Measurements from ENCODE around the gene ERC2.

ERC2 gene

DNA sequence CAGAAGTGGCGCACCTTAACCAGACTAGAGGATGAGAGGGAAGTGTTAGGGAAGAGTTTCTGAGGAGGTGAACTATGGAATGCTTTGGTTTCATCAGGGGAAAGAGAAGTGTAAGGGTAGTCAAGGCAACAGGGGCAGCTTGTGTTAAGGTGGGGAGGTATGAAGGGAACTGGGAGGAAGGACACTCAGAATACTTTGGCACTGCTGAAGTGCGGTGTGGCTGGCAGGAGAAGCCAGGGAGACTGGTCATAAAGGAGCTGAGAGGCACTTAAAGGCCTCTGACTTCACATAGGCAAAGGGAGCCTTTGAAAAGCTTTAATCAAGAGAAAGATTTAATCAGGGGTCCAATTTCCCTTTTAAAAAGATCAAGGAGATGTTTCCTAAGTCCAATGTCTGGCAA lies 129.0 kb downstream of the ERC2 start:
- peaks cover 6% of the 10 kb centered on the region for H3K27me3 Mint-ChIP-seq

DNA sequence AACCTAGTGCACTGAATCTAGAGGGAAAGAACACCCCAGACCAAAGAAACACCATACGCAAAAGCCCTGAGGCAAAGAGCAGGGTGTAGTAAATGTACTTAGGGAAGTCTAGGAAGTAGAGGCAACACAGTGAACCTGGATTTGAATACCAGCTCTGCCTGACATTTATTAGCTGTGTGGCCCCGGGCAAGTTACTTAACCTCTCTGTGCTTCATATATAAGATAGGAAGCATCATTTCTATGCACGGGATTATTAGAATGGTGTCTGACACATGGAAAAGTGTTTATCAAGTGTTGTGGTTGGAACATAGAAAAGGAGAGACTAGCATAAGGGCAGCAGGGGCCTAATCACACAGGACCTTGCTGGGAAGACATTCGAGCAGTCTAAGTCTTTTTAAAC lies 132.2 kb downstream of the ERC2 start:
- ATAC-seq (ENCODE audit: low read depth): no peak
- no peak overlapping the region for H3K4me3 Mint-ChIP-seq
- no peaks in the 10 kb centered on the region for H3K9me3 Mint-ChIP-seq
- no peaks in the 10 kb centered on the region for H3K36me3 Mint-ChIP-seq
- peaks cover 7% of the 10 kb centered on the region for H3K27me3 Mint-ChIP-seq
- H3K4me1 Mint-ChIP-seq: no peaks in the 10 kb centered on the region
- no peak for DNase-seq (ENCODE audit: low spot score in 2 of 2)
- no peak overlapping the region for H3K27ac Mint-ChIP-seq

More for the DNA sequence above, 129.0 kb downstream of the ERC2 start:
- no peak overlapping the region for H3K4me3 Mint-ChIP-seq
- H3K36me3 Mint-ChIP-seq: no peaks in the 10 kb centered on the region
- ATAC-seq (ENCODE audit: low read depth) (no peak), DNase-seq (ENCODE audit: low spot score in 2 of 2) (no peak)
- no peak overlapping the region for H3K27ac Mint-ChIP-seq
- H3K4me1 Mint-ChIP-seq: no peaks in the 10 kb centered on the region
- H3K9me3 Mint-ChIP-seq: no peaks in the 10 kb centered on the region

DNA sequence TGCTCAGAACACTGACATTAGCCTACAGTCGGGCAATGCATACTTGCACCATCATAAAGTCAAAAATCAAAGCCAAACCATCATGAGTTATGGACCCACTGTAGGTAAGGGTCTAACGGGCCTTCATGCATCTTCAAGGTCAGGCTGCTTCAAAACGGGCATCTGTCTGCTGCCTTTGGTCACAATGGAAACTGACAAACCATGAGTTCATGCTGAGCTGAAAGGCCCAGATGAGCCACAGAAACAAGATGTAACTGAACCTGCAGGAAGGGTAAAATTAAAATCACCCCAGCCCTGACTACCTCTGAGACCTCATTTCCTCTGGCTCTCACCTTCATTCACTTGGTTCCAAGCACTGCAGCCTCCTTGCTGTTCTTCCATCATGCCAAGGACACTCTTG lies 143.8 kb downstream of the ERC2 start:
- DNase-seq (ENCODE audit: low spot score in 2 of 2) (no peak), ATAC-seq (ENCODE audit: low read depth) (no peak)
- peaks cover 8% of the 10 kb centered on the region for H3K4me1 Mint-ChIP-seq
- H3K9me3 Mint-ChIP-seq: no peaks in the 10 kb centered on the region
- no peak overlapping the region for H3K27ac Mint-ChIP-seq
- H3K36me3 Mint-ChIP-seq: no peaks in the 10 kb centered on the region
- H3K27me3 Mint-ChIP-seq: peaks cover 5% of the 10 kb centered on the region
- H3K4me3 Mint-ChIP-seq: no peak overlapping the region

DNA sequence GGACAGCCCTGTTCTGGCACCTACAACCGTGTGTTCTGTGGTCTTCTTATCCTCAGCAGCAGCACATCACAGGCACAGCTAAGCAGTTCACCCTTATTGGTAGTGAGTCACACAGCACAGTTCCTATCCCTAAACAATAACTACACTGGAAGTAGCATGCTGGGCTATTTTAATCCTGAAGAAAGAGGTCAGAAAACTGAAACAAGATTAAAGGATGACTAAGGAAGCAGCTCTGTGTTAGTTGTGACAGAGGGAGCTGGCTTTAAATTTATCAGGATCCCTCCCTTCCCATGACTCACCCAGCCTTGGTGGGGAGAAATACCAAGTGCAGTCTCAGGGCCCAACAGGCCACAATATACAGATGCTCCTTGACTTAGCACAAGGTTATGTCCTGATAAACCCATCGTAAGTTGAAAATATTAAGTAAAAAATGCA lies 144.3 kb downstream of the ERC2 start:
- Mint-ChIP-seq H3K9me3 (no peaks in the 10 kb centered on the region), H3K4me3 (no peak overlapping the region), H3K27me3 (peaks cover 5% of the 10 kb centered on the region), H3K27ac (no peak overlapping the region), H3K4me1 (peaks cover 8% of the 10 kb centered on the region), H3K36me3 (no peaks in the 10 kb centered on the region)
- ATAC-seq (ENCODE audit: low read depth) (no peak), DNase-seq (ENCODE audit: low spot score in 2 of 2) (no peak)

DNA sequence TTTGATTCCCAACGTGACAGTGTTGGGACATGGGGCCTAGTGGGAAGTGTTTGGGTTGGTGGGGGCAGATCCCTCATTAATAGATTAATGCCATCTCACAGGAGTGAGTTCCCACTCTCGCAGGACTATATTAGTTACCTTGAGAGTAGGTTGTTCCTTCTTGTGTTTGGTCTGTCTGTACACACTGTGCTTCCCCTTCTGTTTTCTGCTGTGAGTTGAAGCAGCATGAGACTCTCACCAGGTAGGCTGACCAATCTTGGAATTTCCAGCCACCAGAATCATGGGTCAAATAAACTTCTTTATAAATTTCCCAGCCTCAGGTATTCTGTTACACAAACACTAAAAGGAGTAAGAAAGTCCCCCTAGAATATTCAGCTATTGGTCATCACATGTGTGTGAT lies 145.4 kb downstream of the ERC2 start:
- no peak for DNase-seq (ENCODE audit: low spot score in 2 of 2)

DNA sequence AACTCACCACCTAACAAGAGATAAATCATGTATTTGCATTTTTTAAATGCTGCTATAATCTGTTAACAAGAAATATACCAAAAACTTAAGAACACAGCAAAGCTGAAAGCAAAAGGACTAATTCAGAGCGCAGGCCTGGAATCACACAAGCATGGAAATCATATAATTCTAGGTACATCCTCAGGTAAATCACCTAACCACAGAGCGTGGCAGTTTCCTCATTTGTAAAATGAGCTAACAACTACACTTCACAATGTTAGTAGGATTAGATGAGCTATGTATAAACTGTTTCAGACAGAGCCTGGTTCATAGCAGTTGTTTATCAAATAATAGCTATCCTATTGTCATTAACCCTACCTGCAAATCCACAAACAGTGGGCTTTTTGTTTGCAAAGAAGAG lies 146.4 kb downstream of the ERC2 start:
- Mint-ChIP-seq H3K4me1 (peaks cover 8% of the 10 kb centered on the region), H3K27me3 (peaks cover 6% of the 10 kb centered on the region), H3K36me3 (no peaks in the 10 kb centered on the region), H3K9me3 (no peaks in the 10 kb centered on the region), H3K27ac (no peak overlapping the region), H3K4me3 (no peak overlapping the region)
- ATAC-seq (ENCODE audit: low read depth): peak; percentile 81
- no peak for DNase-seq (ENCODE audit: low spot score in 2 of 2)

More for the DNA sequence above, 145.4 kb downstream of the ERC2 start:
- Mint-ChIP-seq H3K4me3 (no peak overlapping the region), H3K36me3 (no peaks in the 10 kb centered on the region), H3K4me1 (peaks cover 8% of the 10 kb centered on the region), H3K27me3 (peaks cover 5% of the 10 kb centered on the region), H3K9me3 (no peaks in the 10 kb centered on the region), H3K27ac (no peak overlapping the region)
- no peak for ATAC-seq (ENCODE audit: low read depth)

DNA sequence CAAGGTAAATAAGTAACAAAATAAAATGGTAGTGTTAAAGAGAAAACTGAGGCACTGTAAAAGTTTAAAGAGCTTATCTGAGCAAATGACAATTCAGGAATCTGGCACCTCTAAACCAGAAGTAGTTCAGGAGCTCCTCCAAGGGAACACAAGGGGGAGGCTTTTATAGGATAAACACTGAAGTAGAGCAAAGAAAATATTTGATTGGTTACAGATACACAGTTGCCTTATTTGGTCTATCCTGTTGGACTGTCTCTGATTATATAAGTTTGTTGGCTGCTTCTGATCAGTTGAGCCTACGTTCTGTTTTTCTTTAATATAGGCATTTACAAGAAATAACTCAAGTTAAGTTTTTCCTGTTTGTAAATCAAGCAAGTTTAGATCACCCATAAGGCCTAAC lies 146.9 kb downstream of the ERC2 start:
- Mint-ChIP-seq H3K4me1 (peaks cover 8% of the 10 kb centered on the region), H3K36me3 (no peaks in the 10 kb centered on the region), H3K4me3 (no peak overlapping the region), H3K9me3 (no peaks in the 10 kb centered on the region), H3K27me3 (peaks cover 6% of the 10 kb centered on the region), H3K27ac (no peak overlapping the region)
- ATAC-seq (ENCODE audit: low read depth) (no peak), DNase-seq (ENCODE audit: low spot score in 2 of 2) (no peak)

DNA sequence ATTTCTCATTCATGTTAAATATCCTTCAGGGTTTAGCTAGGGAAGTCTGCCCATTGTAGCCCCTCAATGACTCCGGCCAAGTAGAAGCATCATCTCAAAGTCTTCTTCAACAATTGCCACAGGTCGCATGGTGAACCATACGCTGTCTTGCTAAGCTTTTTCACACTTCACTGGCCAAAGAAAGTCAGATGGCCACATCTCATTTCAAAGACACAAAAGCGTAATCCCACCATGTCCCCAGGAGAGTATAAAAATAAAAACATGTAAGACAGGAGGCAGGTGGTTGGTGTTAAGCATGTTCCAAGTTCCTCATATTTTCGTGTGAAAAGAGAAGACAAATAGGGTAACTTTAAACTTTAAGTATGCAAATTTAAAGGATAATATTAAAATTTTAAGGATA lies 147.4 kb downstream of the ERC2 start:
- peaks cover 8% of the 10 kb centered on the region for H3K4me1 Mint-ChIP-seq
- H3K27ac Mint-ChIP-seq: no peak overlapping the region
- no peaks in the 10 kb centered on the region for H3K36me3 Mint-ChIP-seq
- DNase-seq (ENCODE audit: low spot score in 2 of 2) (no peak), ATAC-seq (ENCODE audit: low read depth) (no peak)
- H3K9me3 Mint-ChIP-seq: no peaks in the 10 kb centered on the region
- no peak overlapping the region for H3K4me3 Mint-ChIP-seq
- H3K27me3 Mint-ChIP-seq: peaks cover 6% of the 10 kb centered on the region

DNA sequence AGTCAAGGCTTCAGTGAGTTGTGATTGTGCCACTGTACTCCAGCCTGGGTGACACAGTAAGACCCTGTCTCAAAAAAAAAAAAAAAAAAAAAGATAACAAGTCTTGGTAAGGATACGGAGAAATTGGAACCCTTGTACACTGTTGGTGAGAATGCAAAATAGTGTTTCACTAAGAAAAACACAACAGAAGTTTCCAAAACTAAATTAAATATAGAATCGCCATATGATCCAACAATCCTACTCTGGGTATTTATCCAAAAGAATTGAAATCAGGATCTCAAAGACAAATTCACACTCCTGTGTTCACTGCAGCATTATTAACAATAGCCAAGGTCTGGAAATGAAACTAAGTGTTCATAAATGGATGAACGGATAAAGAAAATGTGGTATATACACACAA lies 149.4 kb downstream of the ERC2 start:
- no peak overlapping the region for H3K27ac Mint-ChIP-seq
- peaks cover 3% of the 10 kb centered on the region for H3K27me3 Mint-ChIP-seq
- H3K4me1 Mint-ChIP-seq: peaks cover 8% of the 10 kb centered on the region
- H3K36me3 Mint-ChIP-seq: no peaks in the 10 kb centered on the region
- DNase-seq (ENCODE audit: low spot score in 2 of 2) (no peak), ATAC-seq (ENCODE audit: low read depth) (no peak)
- H3K4me3 Mint-ChIP-seq: no peak overlapping the region
- no peaks in the 10 kb centered on the region for H3K9me3 Mint-ChIP-seq

DNA sequence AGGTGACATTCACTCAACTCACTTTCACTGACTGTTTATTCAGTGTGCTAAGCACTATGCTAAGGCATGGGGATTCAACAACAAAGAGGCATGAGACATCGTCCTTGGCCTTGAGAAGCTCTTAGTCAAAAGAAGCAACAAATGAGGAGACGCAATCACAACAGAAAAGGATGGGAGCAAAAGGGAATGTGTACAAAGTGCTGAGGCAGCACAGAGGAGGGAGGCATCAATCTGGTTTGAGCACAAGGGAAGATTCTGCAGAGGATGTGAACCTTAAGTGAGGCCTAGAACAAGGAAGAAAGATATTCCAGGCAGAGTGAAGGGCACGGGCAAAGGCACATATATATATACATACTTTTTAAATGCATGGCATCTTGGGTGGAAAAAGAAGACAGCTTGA lies 151.3 kb downstream of the ERC2 start:
- no peak overlapping the region for H3K4me3 Mint-ChIP-seq
- H3K36me3 Mint-ChIP-seq: no peaks in the 10 kb centered on the region
- H3K9me3 Mint-ChIP-seq: no peaks in the 10 kb centered on the region
- H3K27me3 Mint-ChIP-seq: peaks cover 3% of the 10 kb centered on the region
- no peak overlapping the region for H3K27ac Mint-ChIP-seq
- DNase-seq (ENCODE audit: low spot score in 2 of 2) (no peak), ATAC-seq (ENCODE audit: low read depth) (no peak)
- H3K4me1 Mint-ChIP-seq: peaks cover 5% of the 10 kb centered on the region

DNA sequence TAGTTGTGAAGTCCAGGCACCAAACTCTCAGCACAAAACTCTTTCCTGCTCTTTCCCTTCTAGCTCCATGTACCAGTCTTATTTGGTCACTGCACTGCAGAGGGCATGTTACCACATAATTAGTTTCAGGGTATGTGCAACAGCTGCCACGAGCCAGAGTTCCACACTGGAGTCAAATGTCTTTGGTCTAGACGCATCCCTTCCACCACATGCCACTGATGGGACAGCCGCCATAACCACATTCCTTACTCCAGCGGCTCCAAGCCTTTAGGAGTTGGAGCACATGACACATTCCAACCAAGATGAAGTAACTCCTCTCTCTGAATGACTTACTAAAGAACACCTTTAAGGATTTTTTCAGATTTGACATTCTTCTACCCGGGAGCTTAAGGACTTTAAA lies 153.4 kb downstream of the ERC2 start:
- Mint-ChIP-seq H3K4me1 (no peaks in the 10 kb centered on the region), H3K27ac (no peak overlapping the region), H3K27me3 (peaks cover 3% of the 10 kb centered on the region), H3K4me3 (no peak overlapping the region), H3K36me3 (no peaks in the 10 kb centered on the region), H3K9me3 (no peaks in the 10 kb centered on the region)
- ATAC-seq (ENCODE audit: low read depth): no peak
- no peak for DNase-seq (ENCODE audit: low spot score in 2 of 2)

DNA sequence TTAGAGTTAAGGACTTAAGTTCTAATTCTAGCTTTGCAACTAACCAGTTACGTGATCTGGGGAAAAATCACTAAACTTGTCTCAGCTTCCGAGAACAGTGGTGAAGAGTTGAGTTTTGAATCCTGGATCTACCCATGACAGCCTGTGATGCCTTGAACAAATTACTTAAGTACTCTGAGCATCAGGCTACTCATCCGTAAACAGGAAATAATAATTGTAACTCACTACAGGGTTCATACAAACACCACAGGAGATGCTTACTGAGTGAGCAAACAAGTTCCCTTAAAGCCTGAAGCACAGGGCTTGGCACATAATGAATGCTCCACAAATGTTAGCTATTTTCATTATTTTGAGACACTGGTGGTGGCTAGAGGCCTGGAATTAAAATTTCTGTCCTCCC lies 158.8 kb downstream of the ERC2 start:
- ATAC-seq (ENCODE audit: low read depth): no peak
- Mint-ChIP-seq H3K27me3 (no peaks in the 10 kb centered on the region), H3K27ac (no peak overlapping the region), H3K4me3 (no peak overlapping the region), H3K4me1 (peaks cover 3% of the 10 kb centered on the region), H3K36me3 (no peaks in the 10 kb centered on the region), H3K9me3 (no peaks in the 10 kb centered on the region)
- no peak for DNase-seq (ENCODE audit: low spot score in 2 of 2)

DNA sequence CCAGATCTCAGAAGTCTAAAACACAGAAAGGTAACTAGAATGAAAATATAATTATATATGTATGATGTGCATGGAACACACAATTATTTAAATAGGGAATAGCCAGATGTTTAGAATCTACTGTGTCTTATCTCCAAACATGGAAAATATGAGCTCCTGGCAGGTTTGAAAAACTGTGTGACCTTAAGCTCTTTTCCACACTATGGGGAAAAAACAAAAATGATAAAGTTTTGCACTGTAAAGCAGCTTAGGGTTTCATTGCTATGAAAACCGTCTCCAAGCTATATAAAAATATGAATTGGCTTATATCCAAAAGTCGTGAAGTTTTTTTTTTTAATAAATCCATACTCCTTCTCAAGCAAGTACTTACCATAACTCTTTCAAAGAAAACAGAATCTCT lies 159.8 kb downstream of the ERC2 start:
- no peak overlapping the region for H3K27ac Mint-ChIP-seq
- H3K27me3 Mint-ChIP-seq: no peaks in the 10 kb centered on the region
- no peak overlapping the region for H3K4me3 Mint-ChIP-seq
- DNase-seq (ENCODE audit: low spot score in 2 of 2) (no peak), ATAC-seq (ENCODE audit: low read depth) (no peak)
- peaks cover 3% of the 10 kb centered on the region for H3K4me1 Mint-ChIP-seq
- no peaks in the 10 kb centered on the region for H3K36me3 Mint-ChIP-seq
- H3K9me3 Mint-ChIP-seq: no peaks in the 10 kb centered on the region

DNA sequence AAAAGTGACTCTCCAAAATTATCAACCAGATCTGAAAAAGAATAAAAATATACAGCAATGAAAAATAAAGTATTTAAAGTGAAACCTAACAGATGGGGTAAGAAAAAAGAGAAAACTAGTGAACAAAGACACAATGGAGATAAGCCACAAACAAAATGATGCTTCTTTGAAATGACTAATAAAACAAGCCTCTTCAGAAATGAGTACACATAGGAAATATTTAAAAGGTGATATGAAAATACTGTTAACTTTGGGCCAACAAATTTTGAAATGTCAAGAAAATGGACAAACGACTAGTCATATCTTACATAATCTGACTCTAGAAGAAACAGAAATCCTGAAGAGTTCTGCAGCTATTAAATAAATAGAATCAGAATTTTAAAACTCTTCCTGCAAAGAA lies 164.2 kb downstream of the ERC2 start:
- no peaks in the 10 kb centered on the region for H3K36me3 Mint-ChIP-seq
- peaks cover 3% of the 10 kb centered on the region for H3K4me1 Mint-ChIP-seq
- H3K27ac Mint-ChIP-seq: no peak overlapping the region
- ATAC-seq (ENCODE audit: low read depth) (no peak), DNase-seq (ENCODE audit: low spot score in 2 of 2) (no peak)
- no peak overlapping the region for H3K4me3 Mint-ChIP-seq
- no peaks in the 10 kb centered on the region for H3K9me3 Mint-ChIP-seq
- H3K27me3 Mint-ChIP-seq: peaks cover 6% of the 10 kb centered on the region

DNA sequence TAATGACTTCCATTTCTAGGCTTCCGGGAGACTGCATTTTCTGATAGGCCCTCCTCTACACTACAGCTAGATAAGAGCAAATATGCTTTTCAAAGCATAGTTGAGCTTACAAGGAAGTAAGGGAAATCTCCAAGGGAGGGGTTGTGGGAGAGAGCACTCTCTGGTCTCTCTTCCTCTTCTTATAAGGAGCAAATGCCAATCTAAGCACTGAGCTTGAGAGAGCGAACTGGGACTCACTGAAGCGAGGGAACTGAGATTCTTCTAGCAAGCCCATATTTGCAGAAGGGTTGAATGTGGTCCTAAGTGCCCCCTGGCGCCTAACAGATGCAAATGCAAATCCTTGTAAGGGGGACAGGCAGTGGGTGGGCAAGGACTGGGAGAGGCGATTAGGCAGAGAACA lies 164.8 kb downstream of the ERC2 start:
- Mint-ChIP-seq H3K27ac (no peak overlapping the region), H3K9me3 (no peaks in the 10 kb centered on the region), H3K4me1 (peaks cover 3% of the 10 kb centered on the region), H3K27me3 (peaks cover 6% of the 10 kb centered on the region), H3K36me3 (no peaks in the 10 kb centered on the region), H3K4me3 (no peak overlapping the region)
- DNase-seq (ENCODE audit: low spot score in 2 of 2): no peak
- no peak for ATAC-seq (ENCODE audit: low read depth)

DNA sequence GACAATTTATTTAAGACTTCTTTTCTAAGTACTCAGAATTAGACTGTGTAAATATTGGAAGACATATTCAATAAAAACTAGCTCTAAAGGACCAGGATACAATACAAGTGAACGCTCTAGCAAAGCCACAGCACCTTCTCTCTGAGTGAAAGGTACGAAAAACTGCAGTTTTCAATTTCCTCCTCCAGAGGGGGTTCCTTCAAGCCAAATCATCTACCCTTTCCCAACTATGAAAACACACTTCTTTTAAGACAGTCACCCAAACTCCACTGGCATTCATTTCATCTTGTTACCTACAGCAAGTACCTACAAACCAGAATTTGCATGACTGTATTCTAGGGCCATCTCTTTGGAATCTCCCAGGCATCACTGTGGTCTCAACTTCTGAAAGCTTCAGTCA lies 165.8 kb downstream of the ERC2 start:
- H3K9me3 Mint-ChIP-seq: no peaks in the 10 kb centered on the region
- peaks cover 3% of the 10 kb centered on the region for H3K4me1 Mint-ChIP-seq
- DNase-seq (ENCODE audit: low spot score in 2 of 2) (no peak), ATAC-seq (ENCODE audit: low read depth) (no peak)
- H3K36me3 Mint-ChIP-seq: no peaks in the 10 kb centered on the region
- H3K27ac Mint-ChIP-seq: no peak overlapping the region
- H3K27me3 Mint-ChIP-seq: peaks cover 6% of the 10 kb centered on the region
- H3K4me3 Mint-ChIP-seq: no peak overlapping the region
